ENCODE data around the gene NCAM1.

DNA sequence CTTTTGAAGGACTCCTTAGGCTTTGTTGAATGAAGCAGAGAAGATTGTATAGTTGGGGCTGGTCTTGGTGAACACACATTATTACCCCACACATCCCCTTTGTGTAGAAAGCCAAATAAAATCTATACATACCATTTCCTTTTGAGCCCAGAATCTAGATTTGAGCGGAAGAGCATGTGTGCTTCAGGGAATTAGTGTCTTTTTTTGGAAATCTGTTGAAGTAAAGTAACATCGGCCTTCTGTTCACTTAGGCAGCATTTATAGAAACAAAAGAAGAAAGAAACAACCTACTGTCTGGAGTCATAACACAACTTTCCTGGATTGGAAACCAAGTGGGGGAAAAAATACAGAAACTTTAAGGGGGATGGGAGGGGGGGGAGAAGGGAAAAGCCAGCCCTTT is 315.2 kb downstream of the NCAM1 start:
- TF ChIP-seq, protein P1, sequence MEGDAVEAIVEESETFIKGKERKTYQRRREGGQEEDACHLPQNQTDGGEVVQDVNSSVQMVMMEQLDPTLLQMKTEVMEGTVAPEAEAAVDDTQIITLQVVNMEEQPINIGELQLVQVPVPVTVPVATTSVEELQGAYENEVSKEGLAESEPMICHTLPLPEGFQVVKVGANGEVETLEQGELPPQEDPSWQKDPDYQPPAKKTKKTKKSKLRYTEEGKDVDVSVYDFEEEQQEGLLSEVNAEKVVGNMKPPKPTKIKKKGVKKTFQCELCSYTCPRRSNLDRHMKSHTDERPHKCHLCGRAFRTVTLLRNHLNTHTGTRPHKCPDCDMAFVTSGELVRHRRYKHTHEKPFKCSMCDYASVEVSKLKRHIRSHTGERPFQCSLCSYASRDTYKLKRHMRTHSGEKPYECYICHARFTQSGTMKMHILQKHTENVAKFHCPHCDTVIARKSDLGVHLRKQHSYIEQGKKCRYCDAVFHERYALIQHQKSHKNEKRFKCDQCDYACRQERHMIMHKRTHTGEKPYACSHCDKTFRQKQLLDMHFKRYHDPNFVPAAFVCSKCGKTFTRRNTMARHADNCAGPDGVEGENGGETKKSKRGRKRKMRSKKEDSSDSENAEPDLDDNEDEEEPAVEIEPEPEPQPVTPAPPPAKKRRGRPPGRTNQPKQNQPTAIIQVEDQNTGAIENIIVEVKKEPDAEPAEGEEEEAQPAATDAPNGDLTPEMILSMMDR (conservative IDR thresholded peaks at IDR 0.05; ENCODE audit: low read depth, low read length): no peak
- no peak for TF ChIP-seq EZH2 (IDR thresholded peaks at IDR 0.05; ENCODE audit: low read length, unreplicated experiment)
- no peak for TF ChIP-seq EZH2phosphoT487 (IDR thresholded peaks at IDR 0.05; ENCODE audit: borderline replicate concordance, low read length)

All from PC-3 (cell line).